PC-3 (cell line): ENCODE results near the gene CFAP54.

Source experiments
- CTCF ChIP-seq: fragments of 300-600 bp; sonication (generic); conservative IDR thresholded peaks from 2 replicates; pipeline ENCODE4 v1.5.1; 2017; ENCODE audit warnings: antibody characterized with exemption, low read depth, mild to moderate bottlenecking, low read length
- EZH2 ChIP-seq: fragments of 300-600 bp; sonication (generic); IDR thresholded peaks from one replicate; pipeline ENCODE4 v1.6.1; 2017; ENCODE audit warnings: antibody characterized with exemption, mild to moderate bottlenecking, low read length; ENCODE audit not compliant: unreplicated experiment
- EZH2phosphoT487 ChIP-seq: fragments of 300-600 bp; sonication (generic); IDR thresholded peaks from 2 replicates; pipeline ENCODE4 v1.6.1; 2018; ENCODE audit warnings: mild to moderate bottlenecking, antibody characterized with exemption, low read length, borderline replicate concordance

DNA sequence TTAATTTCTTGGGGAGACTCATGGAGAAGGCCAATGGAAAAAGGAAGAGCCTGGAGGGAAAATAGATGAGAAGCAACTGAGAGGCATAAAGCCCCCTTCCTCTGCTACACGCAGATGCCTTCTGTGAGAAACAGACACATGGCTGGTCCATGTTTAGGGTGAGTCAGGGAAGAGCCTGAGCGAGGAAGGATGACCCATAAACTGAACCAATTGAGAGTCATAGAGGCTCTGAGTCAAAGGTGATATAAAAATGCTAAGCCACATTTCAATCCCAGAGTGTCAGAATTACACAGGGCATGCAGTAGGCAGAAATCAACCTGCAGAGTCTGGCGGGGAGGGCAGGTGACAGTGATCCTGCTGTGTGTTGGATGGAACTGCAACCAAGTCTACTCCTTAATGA, 387.6 kb downstream of the CFAP54 start:
- TF ChIP-seq CTCF (no peak), EZH2phosphoT487 (no peak), EZH2 (no peak)
